GM12873 (cell line): Measurements from ENCODE around the gene PRKCZ.

Source experiments
- TF ChIP-seq, protein P1 (sequence below): IDR thresholded peaks from 2 replicates; pipeline ENCODE4 v1.5.1; 2012; ENCODE audit warnings: low read depth, mild to moderate bottlenecking, moderate library complexity, low read length, control low read depth; ENCODE audit not compliant: insufficient read depth; ENCODE audit errors: missing control alignments

PRKCZ gene

GRCh38 chr1:2049718-2050431 lies at the start of gene PRKCZ:
TSS of gene PRKCZ (plus strand) at chr1:2050411. CDS start at chr1:2050631, 220 bp downstream.
- TF ChIP-seq, protein P1, sequence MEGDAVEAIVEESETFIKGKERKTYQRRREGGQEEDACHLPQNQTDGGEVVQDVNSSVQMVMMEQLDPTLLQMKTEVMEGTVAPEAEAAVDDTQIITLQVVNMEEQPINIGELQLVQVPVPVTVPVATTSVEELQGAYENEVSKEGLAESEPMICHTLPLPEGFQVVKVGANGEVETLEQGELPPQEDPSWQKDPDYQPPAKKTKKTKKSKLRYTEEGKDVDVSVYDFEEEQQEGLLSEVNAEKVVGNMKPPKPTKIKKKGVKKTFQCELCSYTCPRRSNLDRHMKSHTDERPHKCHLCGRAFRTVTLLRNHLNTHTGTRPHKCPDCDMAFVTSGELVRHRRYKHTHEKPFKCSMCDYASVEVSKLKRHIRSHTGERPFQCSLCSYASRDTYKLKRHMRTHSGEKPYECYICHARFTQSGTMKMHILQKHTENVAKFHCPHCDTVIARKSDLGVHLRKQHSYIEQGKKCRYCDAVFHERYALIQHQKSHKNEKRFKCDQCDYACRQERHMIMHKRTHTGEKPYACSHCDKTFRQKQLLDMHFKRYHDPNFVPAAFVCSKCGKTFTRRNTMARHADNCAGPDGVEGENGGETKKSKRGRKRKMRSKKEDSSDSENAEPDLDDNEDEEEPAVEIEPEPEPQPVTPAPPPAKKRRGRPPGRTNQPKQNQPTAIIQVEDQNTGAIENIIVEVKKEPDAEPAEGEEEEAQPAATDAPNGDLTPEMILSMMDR = no peak

DNA sequence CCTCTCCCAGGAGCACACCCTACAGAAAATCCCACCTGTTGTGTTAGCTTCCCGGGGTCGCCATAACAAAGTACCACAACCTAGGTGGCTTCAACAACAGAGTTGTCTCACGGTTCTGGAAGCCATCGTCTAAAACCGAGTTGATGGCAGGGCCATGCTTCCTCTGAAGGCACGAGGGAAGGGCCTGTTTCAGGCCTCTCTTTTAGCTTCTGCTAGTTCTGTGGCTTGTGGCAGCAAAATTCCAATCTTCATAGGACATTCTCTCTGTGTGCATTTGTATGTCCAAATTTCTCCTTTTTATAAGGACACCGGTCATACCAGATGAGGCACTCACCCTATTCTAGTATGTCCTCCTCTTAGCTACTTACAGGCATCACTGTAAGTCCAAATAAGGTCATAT lies 49.8 kb upstream of the PRKCZ start:
- TF ChIP-seq, protein P1 = no peak

DNA sequence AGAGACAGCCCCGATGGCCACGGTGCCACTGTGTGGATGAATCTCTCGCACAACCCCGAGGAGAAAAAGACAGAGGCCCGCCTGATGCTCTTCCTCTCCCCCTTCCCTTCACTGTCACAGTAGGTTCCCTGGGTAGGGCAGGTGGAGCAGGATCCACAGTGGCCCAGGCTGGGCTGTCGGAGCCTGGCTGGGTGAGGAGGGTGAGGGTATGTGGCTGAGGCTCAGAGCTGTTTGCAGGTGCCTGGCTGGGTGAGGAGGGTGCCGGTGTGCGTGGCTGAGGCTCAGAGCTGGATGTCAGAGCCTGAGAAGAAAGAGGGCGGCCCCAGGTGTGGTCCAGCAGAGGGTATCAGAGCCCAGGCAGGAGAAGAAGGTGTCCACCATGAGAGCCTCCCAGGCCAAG lies 49.4 kb upstream of the PRKCZ start:
- TF ChIP-seq, protein P1 = no peak

DNA sequence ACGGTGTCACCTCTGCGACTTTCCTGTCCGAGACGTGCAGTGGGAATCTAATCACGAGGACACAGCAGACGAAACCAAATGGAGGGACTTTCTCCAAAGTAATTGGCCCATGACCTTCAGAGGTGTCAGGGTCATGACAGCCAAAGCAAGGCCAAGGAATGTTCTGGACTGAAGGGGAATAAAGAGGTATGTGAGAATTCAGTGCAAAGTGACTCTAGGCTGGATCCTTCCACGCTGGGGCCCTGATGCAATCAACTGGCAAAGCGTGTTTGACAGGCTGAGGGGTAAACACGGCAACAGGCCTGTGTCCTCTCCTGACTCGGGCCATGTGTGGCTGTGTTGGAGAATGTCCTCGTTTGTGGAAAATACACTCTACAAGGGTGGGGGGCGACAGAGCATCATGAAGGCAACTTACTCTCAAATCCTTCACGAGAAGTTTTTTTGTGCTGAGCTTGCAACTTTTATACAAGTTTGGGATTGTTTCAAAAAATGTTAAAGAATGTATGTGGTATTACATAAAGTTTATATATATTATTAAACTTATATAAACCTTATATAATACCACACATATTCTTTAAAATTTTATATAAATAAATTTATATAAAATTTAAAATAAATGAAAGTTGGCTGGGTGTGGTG lies 48.3 kb upstream of the PRKCZ start:
- TF ChIP-seq, protein P1 = no peak

DNA sequence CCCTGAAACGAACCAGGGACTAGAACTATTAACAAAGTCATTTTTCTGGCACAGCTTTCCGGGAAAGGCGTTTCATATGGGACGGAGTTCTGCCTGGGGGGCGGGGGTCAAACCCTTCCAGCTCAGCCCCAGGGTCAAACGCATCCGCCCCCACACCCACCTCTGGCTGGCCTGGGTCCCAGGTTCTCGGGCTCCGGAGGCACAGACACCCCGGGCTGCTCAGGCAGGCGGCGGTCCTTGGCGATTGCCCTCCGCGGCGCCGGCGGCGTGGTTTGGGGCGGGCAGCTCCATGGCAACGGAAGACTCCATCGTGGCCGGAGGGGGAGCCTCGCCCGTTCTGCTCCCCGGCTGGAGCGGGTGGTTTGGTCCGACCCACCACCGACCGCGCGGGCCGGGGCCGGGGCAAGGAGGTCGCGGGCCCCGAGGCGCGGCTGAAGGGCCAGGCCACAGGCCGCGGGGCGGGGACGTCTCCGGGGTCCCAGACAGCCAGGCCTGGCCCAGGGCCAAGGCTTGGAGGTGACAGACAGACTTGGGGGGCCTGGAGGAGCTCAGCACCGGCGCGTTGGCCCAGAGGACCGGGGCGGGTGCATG lies 46.6 kb upstream of the PRKCZ start, which contains the start of gene CFAP74:
CFAP74 (minus strand) TSS at position 246 of the 591 bp plus-strand sequence. CDS start 12,830 bp downstream, outside the sequence.
- TF ChIP-seq, protein P1 = no peak

DNA sequence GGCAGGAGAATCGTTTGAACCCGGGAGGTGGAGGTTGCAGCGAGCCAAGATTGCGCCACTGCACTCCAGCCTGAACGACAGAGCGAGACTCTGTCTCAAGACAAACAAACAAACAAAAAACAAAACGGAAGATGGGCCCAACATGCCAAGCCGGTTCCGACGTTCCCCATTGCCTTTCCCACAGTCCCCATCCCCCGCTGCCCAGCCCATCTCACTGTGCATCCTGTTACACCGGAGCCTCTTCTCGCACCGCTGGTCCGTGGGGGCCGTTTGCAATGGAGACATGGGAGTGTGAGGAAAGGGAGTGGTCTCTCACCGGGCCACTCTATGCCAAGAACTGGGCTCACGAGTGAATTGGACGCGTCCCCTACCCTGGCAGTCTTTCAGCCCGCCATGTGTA lies 45.4 kb upstream of the PRKCZ start:
- TF ChIP-seq, protein P1 = no peak
